Cardiac fibroblast (primary cell): ENCODE data around the gene SLC25A23.

Experiments
- DNase-seq, 2 donors: peaks; one replicate each; pipeline versions ENCODE4 v3.0.0 to v3.0.0-alpha.2; 2010; ENCODE audit warnings: low read depth in 2 of 2
- H3K4me3 ChIP-seq, 2 donors: replicated peaks in 1 of 2; 1 replicate in 1 of 2; 2 replicates in 1 of 2; pipeline ENCODE4 v1.5.1; 2011; ENCODE audit warnings: low read depth in 2 of 2, low read length in 2 of 2, mild to moderate bottlenecking in 2 of 2, moderate library complexity in 1 of 2
- TF ChIP-seq, protein P1 (sequence below): IDR thresholded peaks from one replicate; pipeline ENCODE4 v1.5.1; 2011; ENCODE audit warnings: low read depth, mild to moderate bottlenecking, low read length, inconsistent platforms

Gene SLC25A23

DNA sequence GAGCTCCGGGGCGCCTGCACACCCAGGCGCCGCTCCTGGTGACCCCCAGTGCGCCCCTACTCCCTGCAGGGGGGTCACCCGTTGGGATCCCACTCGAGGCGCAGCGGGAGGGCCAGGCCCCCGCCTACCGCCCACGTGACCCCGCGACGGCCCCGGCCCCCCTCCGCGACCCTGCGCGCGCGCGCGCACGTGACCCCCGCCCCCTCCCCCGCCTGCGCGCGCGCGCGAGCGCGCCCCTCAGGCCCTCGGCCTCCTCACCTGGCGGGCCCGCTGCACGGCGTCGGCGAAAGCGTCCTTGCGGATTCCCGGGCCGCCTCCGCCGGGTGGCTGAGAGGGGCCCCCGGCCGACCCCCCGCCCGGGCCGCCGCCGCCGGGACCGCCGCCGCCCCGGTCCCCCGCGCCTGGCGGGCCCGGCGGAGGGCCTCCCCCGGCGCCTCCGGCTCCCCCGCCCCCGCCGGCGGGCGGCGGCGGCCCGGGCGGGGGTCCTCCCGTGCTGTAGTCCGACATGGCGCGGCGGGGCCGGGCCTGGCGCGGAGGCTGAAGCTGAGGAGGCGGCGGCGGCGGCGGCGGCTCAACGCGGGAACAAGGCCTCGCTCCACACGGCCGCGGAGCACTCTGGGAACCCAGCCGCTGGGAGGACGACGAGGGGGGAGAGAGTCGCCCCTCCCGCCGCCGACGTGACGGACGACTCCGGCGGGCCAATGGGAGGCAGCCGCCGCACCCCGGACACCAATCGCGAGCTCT lies 35.2 kb downstream of the SLC25A23 start, which contains the start of gene KHSRP:
Gene KHSRP (minus strand): TSS at position 617 of the 744 bp plus-strand sequence. CDS start 110 bp downstream, at position 507.
- peak within 1 kb of the TSS; percentile 93 to 99 for H3K4me3 ChIP-seq
- TF ChIP-seq, protein P1, sequence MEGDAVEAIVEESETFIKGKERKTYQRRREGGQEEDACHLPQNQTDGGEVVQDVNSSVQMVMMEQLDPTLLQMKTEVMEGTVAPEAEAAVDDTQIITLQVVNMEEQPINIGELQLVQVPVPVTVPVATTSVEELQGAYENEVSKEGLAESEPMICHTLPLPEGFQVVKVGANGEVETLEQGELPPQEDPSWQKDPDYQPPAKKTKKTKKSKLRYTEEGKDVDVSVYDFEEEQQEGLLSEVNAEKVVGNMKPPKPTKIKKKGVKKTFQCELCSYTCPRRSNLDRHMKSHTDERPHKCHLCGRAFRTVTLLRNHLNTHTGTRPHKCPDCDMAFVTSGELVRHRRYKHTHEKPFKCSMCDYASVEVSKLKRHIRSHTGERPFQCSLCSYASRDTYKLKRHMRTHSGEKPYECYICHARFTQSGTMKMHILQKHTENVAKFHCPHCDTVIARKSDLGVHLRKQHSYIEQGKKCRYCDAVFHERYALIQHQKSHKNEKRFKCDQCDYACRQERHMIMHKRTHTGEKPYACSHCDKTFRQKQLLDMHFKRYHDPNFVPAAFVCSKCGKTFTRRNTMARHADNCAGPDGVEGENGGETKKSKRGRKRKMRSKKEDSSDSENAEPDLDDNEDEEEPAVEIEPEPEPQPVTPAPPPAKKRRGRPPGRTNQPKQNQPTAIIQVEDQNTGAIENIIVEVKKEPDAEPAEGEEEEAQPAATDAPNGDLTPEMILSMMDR: no peak
- DNase-seq: no peak

DNA sequence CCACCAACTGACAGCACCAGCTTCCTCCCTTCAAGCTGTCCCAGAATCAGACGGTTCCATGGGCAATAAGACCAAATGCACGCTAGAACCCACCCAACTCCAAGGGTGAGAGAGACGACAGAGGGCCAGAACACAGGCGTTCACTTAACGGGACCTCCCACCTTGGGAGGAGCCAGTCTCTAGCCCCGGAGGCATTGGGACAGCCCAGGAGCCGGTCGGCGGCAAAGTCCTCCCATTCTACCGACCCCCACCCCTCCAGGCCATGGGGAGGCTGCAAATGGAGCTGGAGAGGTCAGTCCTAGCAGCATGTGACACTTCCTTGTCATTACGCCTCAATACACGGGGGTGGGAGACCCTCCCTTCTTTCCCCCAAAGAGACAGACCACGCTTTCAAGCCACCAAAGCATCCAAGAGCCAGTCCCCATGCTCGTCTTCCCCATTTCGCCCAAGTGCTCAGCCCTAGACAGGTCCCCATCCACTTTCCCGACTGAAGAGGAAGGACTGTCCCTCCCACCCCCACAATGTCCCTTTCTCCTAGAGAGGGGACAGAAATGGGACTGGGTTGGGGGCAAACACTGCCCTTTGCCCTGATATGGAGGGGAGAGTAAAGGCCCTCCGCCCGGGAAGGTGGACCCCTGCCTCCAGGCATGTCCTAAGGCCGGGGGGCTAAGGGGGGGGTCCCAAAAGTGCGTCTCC lies 35.9 kb downstream of the SLC25A23 start:
- peak overlapping the region; percentile 93 to 99 for H3K4me3 ChIP-seq
- TF ChIP-seq, protein P1: no peak
- DNase-seq: peak; percentile 60 to 63

DNA sequence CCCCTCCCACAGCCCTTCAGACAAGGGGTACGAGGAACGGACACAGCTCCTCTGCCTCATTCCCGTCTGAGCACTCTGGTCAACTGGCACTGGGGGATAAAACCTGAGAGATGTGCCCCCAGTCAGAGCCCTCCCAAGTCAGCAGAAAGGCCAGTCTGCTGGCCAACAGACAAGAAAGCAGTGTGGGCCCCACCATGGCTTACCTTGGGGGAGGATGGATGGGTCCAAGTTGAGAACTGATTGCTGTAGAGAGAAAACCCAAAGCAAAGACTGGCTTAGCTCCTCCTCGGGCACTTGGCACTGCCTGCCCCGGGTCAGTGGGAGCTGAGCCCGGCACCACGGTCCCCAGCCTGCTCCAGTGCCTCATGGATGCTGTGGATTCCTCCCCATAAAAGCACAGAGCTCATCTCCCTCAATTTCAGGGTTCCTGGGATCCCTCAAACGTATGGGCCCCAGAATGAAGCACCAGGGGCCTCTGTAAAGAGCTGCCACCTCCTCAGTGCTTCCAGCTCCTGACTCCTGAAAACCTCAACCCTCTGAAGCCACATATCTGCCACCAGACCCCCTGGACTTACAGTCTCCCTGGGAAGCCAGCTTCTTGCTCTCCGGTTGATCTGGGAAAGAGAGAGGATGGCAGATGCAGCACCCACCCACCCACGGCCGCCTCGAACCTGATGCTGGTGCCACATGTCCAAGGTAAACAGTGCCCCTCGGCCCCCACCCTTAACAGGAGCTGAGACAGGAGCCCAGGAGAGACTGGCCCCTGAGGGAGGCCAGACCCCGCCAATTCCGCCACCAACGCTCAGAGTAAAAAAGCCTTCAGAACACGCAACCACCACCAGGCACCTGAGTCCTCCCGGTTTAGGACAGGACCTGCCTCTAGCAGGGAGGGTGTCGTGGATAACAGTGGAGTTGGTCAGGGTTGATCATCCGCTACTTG lies 38.2 kb downstream of the SLC25A23 start:
- DNase-seq: no peak
- H3K4me3 ChIP-seq: no peak overlapping the region
- TF ChIP-seq, protein P1: no peak

DNA sequence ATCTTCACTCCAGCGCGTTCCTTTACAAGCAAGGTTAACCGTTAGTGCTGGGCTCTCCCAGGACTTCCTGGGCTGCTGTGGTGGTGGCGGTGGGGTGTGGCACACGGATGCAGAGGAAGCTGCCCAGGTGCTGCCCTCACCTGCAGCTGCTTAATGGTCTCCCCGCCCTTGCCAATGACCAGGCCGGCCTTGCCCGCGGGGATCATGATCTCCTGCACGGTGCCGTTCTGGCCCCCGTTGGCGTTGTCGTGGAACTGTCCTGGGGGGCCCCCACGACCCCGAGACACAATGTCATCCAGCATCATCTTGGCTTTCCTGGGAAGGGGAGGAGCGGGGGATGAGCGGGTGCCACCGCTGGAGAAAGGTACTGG lies 41.0 kb downstream of the SLC25A23 start:
- no peak for DNase-seq
- TF ChIP-seq, protein P1: no peak
- H3K4me3 ChIP-seq: no peak overlapping the region

DNA sequence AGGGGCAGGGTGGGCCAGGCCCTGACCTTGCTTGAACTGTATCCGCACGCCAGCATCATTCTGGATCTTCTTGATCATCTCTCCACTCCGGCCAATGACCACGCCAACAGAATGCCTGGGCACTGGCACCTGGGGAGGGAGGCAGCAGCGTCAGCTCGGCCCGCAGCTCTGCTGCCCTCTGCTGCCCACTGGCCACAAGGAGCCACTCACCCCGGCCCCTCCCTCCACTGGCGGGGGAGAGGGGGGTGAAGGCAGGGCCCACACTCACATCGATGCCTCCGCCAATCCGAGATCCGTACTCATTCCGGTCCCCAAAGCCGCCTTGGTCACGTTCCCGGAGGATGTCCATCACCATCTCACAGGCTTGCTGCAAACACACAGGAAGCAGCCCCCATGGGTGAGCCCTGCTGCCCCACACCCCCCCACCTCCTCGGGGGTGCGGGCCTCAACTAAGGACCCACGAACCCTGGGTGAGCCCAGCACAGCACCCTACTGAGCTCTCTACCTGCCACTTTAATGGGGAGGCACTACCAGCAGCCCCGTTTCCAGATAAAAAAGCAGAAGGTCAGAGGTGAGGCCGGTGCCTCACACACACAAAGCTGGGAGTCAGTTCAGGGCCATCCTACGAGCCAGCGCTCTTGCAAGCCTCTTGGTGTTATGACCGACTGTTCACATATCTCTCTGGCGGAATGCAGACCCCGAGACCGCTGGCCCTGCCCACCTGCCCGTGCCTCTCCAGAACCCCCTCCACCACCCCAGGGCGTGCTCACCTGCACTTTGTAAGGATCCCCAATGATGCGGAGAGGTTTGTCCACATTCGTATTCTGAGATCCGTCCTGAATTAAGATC lies 41.7 kb downstream of the SLC25A23 start:
- H3K4me3 ChIP-seq: no peak overlapping the region
- DNase-seq: peak; percentile 24 to 46
- TF ChIP-seq, protein P1: peak; percentile 42
